ENCODE results near the gene CCDC137.

DNA sequence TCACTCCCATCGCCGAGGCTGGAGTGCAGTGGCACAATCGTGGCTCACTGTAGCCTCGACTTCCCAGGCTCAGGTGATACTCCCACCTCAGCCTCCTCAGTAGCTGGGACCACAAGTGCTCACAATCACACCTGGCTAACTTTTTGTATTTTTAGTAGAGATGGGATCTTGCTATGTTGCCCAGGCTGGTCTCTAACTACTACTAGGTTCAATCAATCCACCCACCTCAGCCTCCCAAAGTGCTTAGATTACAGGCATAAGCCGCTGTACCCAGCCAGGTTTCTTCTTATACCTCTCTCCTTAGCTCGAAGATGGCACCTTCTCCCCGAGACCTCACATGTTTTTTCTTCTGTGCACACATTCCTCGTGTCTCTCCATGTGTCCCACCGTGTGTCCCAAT, 26.5 kb upstream of the CCDC137 start:
- TF ChIP-seq, protein P1, sequence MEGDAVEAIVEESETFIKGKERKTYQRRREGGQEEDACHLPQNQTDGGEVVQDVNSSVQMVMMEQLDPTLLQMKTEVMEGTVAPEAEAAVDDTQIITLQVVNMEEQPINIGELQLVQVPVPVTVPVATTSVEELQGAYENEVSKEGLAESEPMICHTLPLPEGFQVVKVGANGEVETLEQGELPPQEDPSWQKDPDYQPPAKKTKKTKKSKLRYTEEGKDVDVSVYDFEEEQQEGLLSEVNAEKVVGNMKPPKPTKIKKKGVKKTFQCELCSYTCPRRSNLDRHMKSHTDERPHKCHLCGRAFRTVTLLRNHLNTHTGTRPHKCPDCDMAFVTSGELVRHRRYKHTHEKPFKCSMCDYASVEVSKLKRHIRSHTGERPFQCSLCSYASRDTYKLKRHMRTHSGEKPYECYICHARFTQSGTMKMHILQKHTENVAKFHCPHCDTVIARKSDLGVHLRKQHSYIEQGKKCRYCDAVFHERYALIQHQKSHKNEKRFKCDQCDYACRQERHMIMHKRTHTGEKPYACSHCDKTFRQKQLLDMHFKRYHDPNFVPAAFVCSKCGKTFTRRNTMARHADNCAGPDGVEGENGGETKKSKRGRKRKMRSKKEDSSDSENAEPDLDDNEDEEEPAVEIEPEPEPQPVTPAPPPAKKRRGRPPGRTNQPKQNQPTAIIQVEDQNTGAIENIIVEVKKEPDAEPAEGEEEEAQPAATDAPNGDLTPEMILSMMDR (IDR thresholded peaks at IDR 0.05): no peak
- no peak for TF ChIP-seq EZH2phosphoT487 (IDR thresholded peaks at IDR 0.05)
- no peak for TF ChIP-seq EZH2 (IDR thresholded peaks at IDR 0.05)

Measured in neural progenitor cell (in vitro differentiated cells).